Amniotic epithelial cell (primary cell): ENCODE measurements around the gene ERICH3.
"Not testable (repeated sequence)": the region's sequence is repeated elsewhere in the genome, so short reads cannot be mapped to it uniquely, and the experiment has no call there.

Source experiments
- DNase-seq: peaks from one replicate; pipeline ENCODE4 v3.0.0-alpha.2; 2010; ENCODE audit warnings: low read depth

The ERICH3 gene

GRCh38 chr1:74681001-74681400 is 7.4 kb upstream of the ERICH3 start:
- DNase-seq = no peak

- DNase-seq = no peak
Observed at GRCh38 chr1:74679811-74680210, 6.2 kb upstream of the ERICH3 start.

- no peak for DNase-seq
Observed at GRCh38 chr1:74677926-74678325, 4.3 kb upstream of the ERICH3 start.

GRCh38 chr1:74674278-74675048 is 871 bp upstream of the ERICH3 start:
- no peak for DNase-seq

GRCh38 chr1:74670866-74671265 is 2.7 kb downstream of the ERICH3 start:
- DNase-seq = not testable (repeated sequence)

- no peak for DNase-seq
Observed at GRCh38 chr1:74654708-74655107, 18.9 kb downstream of the ERICH3 start.

GRCh38 chr1:74652711-74653139 is 20.9 kb downstream of the ERICH3 start:
- DNase-seq = peak; percentile 76

- DNase-seq = peak; percentile 15
Observed at GRCh38 chr1:74650561-74650960, 23.0 kb downstream of the ERICH3 start.

GRCh38 chr1:74641876-74642275 is 31.7 kb downstream of the ERICH3 start:
- DNase-seq = peak; percentile 7

- DNase-seq = no peak
Observed at GRCh38 chr1:74641161-74641560, 32.4 kb downstream of the ERICH3 start.

GRCh38 chr1:74637296-74637695 is 36.3 kb downstream of the ERICH3 start:
- DNase-seq = no peak

GRCh38 chr1:74629283-74629682 is 44.3 kb downstream of the ERICH3 start:
- no peak for DNase-seq

GRCh38 chr1:74623716-74624115 is 49.9 kb downstream of the ERICH3 start:
- DNase-seq = no peak

- DNase-seq = no peak
Observed at GRCh38 chr1:74620242-74620641, 53.4 kb downstream of the ERICH3 start.

- no peak for DNase-seq
Observed at GRCh38 chr1:74618974-74619373, 54.6 kb downstream of the ERICH3 start.

GRCh38 chr1:74613894-74614293 is 59.7 kb downstream of the ERICH3 start:
- DNase-seq = no peak

GRCh38 chr1:74611887-74612286 is 61.7 kb downstream of the ERICH3 start:
- DNase-seq = peak; percentile 24

- DNase-seq = no peak
Observed at GRCh38 chr1:74610961-74611360, 62.6 kb downstream of the ERICH3 start.

- no peak for DNase-seq
Observed at GRCh38 chr1:74609810-74610371, 63.7 kb downstream of the ERICH3 start.

GRCh38 chr1:74596717-74597116 is 76.9 kb downstream of the ERICH3 start:
- no peak for DNase-seq

GRCh38 chr1:74593887-74594866 is 79.4 kb downstream of the ERICH3 start:
- no peak for DNase-seq

GRCh38 chr1:74592580-74593355 is 80.8 kb downstream of the ERICH3 start:
- DNase-seq = no peak
